PC-3 (cell line): ENCODE measurements around the gene USP17L15.
"Not testable (repeated sequence)": the region's sequence is repeated elsewhere in the genome, so short reads cannot be mapped to it uniquely, and the experiment has no call there.

Source experiments
- EZH2 ChIP-seq: fragments of 300-600 bp; sonication (generic); IDR thresholded peaks from one replicate; pipeline ENCODE4 v1.6.1; 2017; ENCODE audit warnings: antibody characterized with exemption, mild to moderate bottlenecking, low read length; ENCODE audit not compliant: unreplicated experiment
- EZH2phosphoT487 ChIP-seq: fragments of 300-600 bp; sonication (generic); IDR thresholded peaks from 2 replicates; pipeline ENCODE4 v1.6.1; 2018; ENCODE audit warnings: mild to moderate bottlenecking, antibody characterized with exemption, low read length, borderline replicate concordance
- TF ChIP-seq, protein P1 (sequence below): fragments of 300-600 bp; sonication (generic); conservative IDR thresholded peaks from 2 replicates; pipeline ENCODE4 v1.5.1; 2017; ENCODE audit warnings: antibody characterized with exemption, low read depth, mild to moderate bottlenecking, low read length

DNA sequence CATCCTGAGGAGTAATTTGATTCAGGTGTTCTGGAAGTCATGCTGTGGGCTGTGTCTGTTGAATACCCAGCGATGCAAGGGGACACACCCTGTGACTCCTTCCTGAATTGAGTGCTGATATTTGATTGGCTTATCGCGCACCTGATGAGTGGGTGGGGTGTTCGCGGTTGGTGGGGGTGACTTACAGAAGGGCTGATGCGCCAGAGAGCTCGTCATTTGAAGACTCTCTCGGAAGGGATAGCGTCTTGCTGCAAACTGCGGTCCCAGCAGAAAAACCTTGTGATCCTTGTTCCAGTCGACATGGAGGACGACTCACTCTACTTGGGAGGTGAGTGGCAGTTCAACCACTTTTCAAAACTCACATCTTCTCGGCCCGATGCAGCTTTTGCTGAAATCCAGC is 19.1 kb upstream of the USP17L15 start, which contains the start of gene USP17L11:
- TF ChIP-seq, protein P1, sequence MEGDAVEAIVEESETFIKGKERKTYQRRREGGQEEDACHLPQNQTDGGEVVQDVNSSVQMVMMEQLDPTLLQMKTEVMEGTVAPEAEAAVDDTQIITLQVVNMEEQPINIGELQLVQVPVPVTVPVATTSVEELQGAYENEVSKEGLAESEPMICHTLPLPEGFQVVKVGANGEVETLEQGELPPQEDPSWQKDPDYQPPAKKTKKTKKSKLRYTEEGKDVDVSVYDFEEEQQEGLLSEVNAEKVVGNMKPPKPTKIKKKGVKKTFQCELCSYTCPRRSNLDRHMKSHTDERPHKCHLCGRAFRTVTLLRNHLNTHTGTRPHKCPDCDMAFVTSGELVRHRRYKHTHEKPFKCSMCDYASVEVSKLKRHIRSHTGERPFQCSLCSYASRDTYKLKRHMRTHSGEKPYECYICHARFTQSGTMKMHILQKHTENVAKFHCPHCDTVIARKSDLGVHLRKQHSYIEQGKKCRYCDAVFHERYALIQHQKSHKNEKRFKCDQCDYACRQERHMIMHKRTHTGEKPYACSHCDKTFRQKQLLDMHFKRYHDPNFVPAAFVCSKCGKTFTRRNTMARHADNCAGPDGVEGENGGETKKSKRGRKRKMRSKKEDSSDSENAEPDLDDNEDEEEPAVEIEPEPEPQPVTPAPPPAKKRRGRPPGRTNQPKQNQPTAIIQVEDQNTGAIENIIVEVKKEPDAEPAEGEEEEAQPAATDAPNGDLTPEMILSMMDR: not testable (repeated sequence)
- TF ChIP-seq EZH2, EZH2phosphoT487: not testable (repeated sequence)
